Mesothelial cell of epicardium (in vitro differentiated cells): ENCODE results near the gene INPP5F. TPM values are rescaled to one million over a fixed set of nuclear protein-coding genes. Genes with fewer than 3 reads are reported as not detected.

Experiments used
- DNase-seq, 2 experiments: peaks; one replicate each; pipeline ENCODE4 v3.0.0; 2021; ENCODE audit warnings: low spot score in 2 of 2; ENCODE audit not compliant: unreplicated experiment in 2 of 2
- H3K27ac Mint-ChIP-seq: 2 replicates; pipeline ENCODE4 v1.8.0; 2021; ENCODE audit warnings: mixed read lengths
- H3K27me3 Mint-ChIP-seq: 2 replicates; pipeline ENCODE4 v1.8.0; 2021; ENCODE audit warnings: low read depth, mixed read lengths
- H3K36me3 Mint-ChIP-seq: 2 replicates; pipeline ENCODE4 v1.8.0; 2021; ENCODE audit warnings: mixed read lengths
- H3K4me1 Mint-ChIP-seq: 2 replicates; pipeline ENCODE4 v1.8.0; 2021; ENCODE audit warnings: mixed read lengths
- H3K4me3 Mint-ChIP-seq: 2 replicates; pipeline ENCODE4 v1.8.0; 2021; ENCODE audit warnings: mild to moderate bottlenecking, moderate library complexity, mixed read lengths
- H3K9me3 Mint-ChIP-seq: 2 replicates; pipeline ENCODE4 v1.8.0; 2021; ENCODE audit warnings: mixed read lengths
- CTCF ChIP-seq: fragments of 200-600 bp; sonication (generic); IDR thresholded peaks from one replicate; pipeline ENCODE4 v1.5.0; 2021; ENCODE audit warnings: antibody characterized with exemption; ENCODE audit not compliant: unreplicated experiment
- total RNA-seq: library from RNA; stranded (reverse); gene quantifications from 3 replicates; pipeline ENCODE4 v1.2.1, GENCODE V29; 2021

INPP5F gene
- total RNA-seq, 1 donor from 2014 or later = 56.5 TPM

- H3K27me3 Mint-ChIP-seq = no peaks in the 10 kb centered on the region
- H3K4me3 Mint-ChIP-seq = no peak overlapping the region
- DNase-seq = no peak
- H3K27ac Mint-ChIP-seq = peak overlapping the region; percentile 75
- H3K36me3 Mint-ChIP-seq = no peaks in the 10 kb centered on the region
- TF ChIP-seq CTCF = no peak
- H3K4me1 Mint-ChIP-seq = peaks cover 34% of the 10 kb centered on the region
- H3K9me3 Mint-ChIP-seq = no peaks in the 10 kb centered on the region
Observed at GRCh38 chr10:119735451-119735850, 9.6 kb downstream of the INPP5F start.

- Mint-ChIP-seq H3K36me3 (no peaks in the 10 kb centered on the region), H3K27me3 (no peaks in the 10 kb centered on the region), H3K4me1 (peaks cover 34% of the 10 kb centered on the region), H3K9me3 (no peaks in the 10 kb centered on the region), H3K4me3 (no peak overlapping the region), H3K27ac (no peak overlapping the region)
- no peak for TF ChIP-seq CTCF
- no peak for DNase-seq
Observed at GRCh38 chr10:119736220-119736619, 10.4 kb downstream of the INPP5F start.

- no peak for DNase-seq
- H3K27ac Mint-ChIP-seq = peak overlapping the region; percentile 95
- peaks cover 34% of the 10 kb centered on the region for H3K4me1 Mint-ChIP-seq
- no peak for TF ChIP-seq CTCF
- no peak overlapping the region for H3K4me3 Mint-ChIP-seq
- H3K27me3 Mint-ChIP-seq = no peaks in the 10 kb centered on the region
- H3K36me3 Mint-ChIP-seq = no peaks in the 10 kb centered on the region
- H3K9me3 Mint-ChIP-seq = no peaks in the 10 kb centered on the region
Observed at GRCh38 chr10:119737039-119737663, 11.3 kb downstream of the INPP5F start.

GRCh38 chr10:119737823-119738222, 12.0 kb downstream of the INPP5F start:
- DNase-seq = no peak
- Mint-ChIP-seq H3K27ac (peak overlapping the region; percentile 95), H3K36me3 (no peaks in the 10 kb centered on the region), H3K9me3 (no peaks in the 10 kb centered on the region), H3K4me1 (peaks cover 34% of the 10 kb centered on the region), H3K27me3 (no peaks in the 10 kb centered on the region), H3K4me3 (no peak overlapping the region)
- no peak for TF ChIP-seq CTCF

GRCh38 chr10:119738962-119739361, 13.1 kb downstream of the INPP5F start:
- Mint-ChIP-seq H3K4me1 (peaks cover 38% of the 10 kb centered on the region), H3K27ac (peak overlapping the region; percentile 95), H3K9me3 (no peaks in the 10 kb centered on the region), H3K4me3 (no peak overlapping the region), H3K27me3 (no peaks in the 10 kb centered on the region), H3K36me3 (no peaks in the 10 kb centered on the region)
- TF ChIP-seq CTCF = no peak
- no peak for DNase-seq

GRCh38 chr10:119740096-119740495, 14.2 kb downstream of the INPP5F start:
- H3K36me3 Mint-ChIP-seq = no peaks in the 10 kb centered on the region
- no peak overlapping the region for H3K27ac Mint-ChIP-seq
- TF ChIP-seq CTCF = no peak
- H3K4me3 Mint-ChIP-seq = no peak overlapping the region
- peaks cover 28% of the 10 kb centered on the region for H3K4me1 Mint-ChIP-seq
- DNase-seq = no peak
- H3K9me3 Mint-ChIP-seq = no peaks in the 10 kb centered on the region
- no peaks in the 10 kb centered on the region for H3K27me3 Mint-ChIP-seq
